H1 (cell line): ENCODE measurements around the gene STARD8. TPM values are rescaled to one million over a fixed set of nuclear protein-coding genes. Genes with fewer than 3 reads are reported as not detected.

Experiments used
- CTCF ChIA-PET: fragments of 300-600 bp; sonication (Branson Sonifier 250); formaldehyde crosslinking; loops from one replicate; lab custom pipeline; 2021; ENCODE audit not compliant: partially characterized antibody; lab: Charles Lee
- POLR2A ChIA-PET: fragments of 300-600 bp; sonication (Branson Sonifier 250); formaldehyde crosslinking; loops from one replicate; lab custom pipeline; 2021; ENCODE audit warnings: inconsistent platforms; ENCODE audit not compliant: partially characterized antibody; lab: Charles Lee
- DNase-seq, 2 experiments: peaks; one replicate each; pipeline versions ENCODE4 v3.0.0 to v3.0.0-alpha.2; 2010 to 2022; ENCODE audit warnings: low spot score in 2 of 2, low read depth in 1 of 2, mixed read lengths in 1 of 2
- FAIRE-seq: peaks from 2 replicates; lab custom pipeline; 2011; peaks lifted over from hg19 to GRCh38; lab: Jason Lieb, UNC
- H2AFZ ChIP-seq: 2 replicates; pipeline ENCODE4 v1.8.1; 2012; ENCODE audit warnings: low read length, inconsistent platforms
- H2AK5ac ChIP-seq: 2 replicates; pipeline ENCODE4 v1.6.1; 2013; ENCODE audit warnings: low read depth, low read length
- H2BK120ac ChIP-seq: replicated peaks from 2 replicates; pipeline ENCODE3; 2013; ENCODE audit warnings: low read depth, low read length, inconsistent platforms
- H2BK12ac ChIP-seq: 2 replicates; pipeline ENCODE4 v1.6.1; 2013; ENCODE audit warnings: low read depth, low read length
- H2BK15ac ChIP-seq: 2 replicates; pipeline ENCODE4 v1.6.1; 2013; ENCODE audit warnings: low read length
- H2BK20ac ChIP-seq: 2 replicates; pipeline ENCODE4 v1.6.1; 2013; ENCODE audit warnings: low read length
- H2BK5ac ChIP-seq: 2 replicates; pipeline ENCODE4 v1.6.1; 2013; ENCODE audit warnings: low read depth, low read length
- H3K14ac ChIP-seq: 2 replicates; pipeline ENCODE4 v1.6.1; 2013; ENCODE audit warnings: inconsistent platforms; ENCODE audit not compliant: insufficient read length
- H3K18ac ChIP-seq: 2 replicates; pipeline ENCODE4 v1.6.1; 2013; ENCODE audit warnings: low read length; ENCODE audit errors: extremely low read depth
- H3K23ac ChIP-seq: 2 replicates; pipeline ENCODE4 v1.6.1; 2013; ENCODE audit warnings: inconsistent platforms; ENCODE audit not compliant: insufficient read length
- H3K23me2 ChIP-seq: 2 replicates; pipeline ENCODE4 v1.6.1; 2013; ENCODE audit warnings: low read depth, low read length
- H3K27ac ChIP-seq: 2 replicates; pipeline ENCODE4 v1.6.1; 2011; ENCODE audit warnings: low read depth, low read length, inconsistent platforms
- H3K27me3 ChIP-seq, 4 experiments: replicated peaks in 1 of 4; 1 replicate in 1 of 4; 2 replicates in 3 of 4; pipeline versions ENCODE4 v1.6.1 to v1.8.1; 2011 to 2013; ENCODE audit warnings: low read length in 3 of 4, mild to moderate bottlenecking in 3 of 4, inconsistent platforms in 2 of 4, mixed read lengths in 2 of 4, moderate library complexity in 1 of 4; ENCODE audit not compliant: control insufficient read depth in 3 of 4, insufficient read depth in 3 of 4; ENCODE audit errors: extremely low read depth in 1 of 4
- H3K36me3 ChIP-seq, 4 experiments: 2 replicates each; pipeline versions ENCODE4 v1.6.1 to v1.8.1; 2011 to 2013; ENCODE audit warnings: mild to moderate bottlenecking in 4 of 4, low read length in 3 of 4, moderate library complexity in 2 of 4, control low read depth in 1 of 4, inconsistent platforms in 1 of 4; ENCODE audit not compliant: insufficient read depth in 4 of 4, control insufficient read depth in 2 of 4
- H3K4ac ChIP-seq: replicated peaks from 2 replicates; pipeline ENCODE3; 2013; ENCODE audit warnings: low read length, low read depth, mixed read lengths, inconsistent platforms; ENCODE audit not compliant: insufficient read length
- H3K4me1 ChIP-seq, 4 experiments: replicated peaks in 1 of 4; 1 replicate in 1 of 4; 2 replicates in 3 of 4; pipeline versions ENCODE4 v1.6.1 to v1.8.1; 2011 to 2013; ENCODE audit warnings: low read length in 3 of 4, inconsistent platforms in 2 of 4, mixed read lengths in 1 of 4; ENCODE audit not compliant: insufficient read depth in 4 of 4, control insufficient read depth in 3 of 4
- H3K4me2 ChIP-seq, 2 experiments: 2 replicates each; pipeline versions ENCODE4 v1.6.1 to v1.8.1; 2011 to 2013; ENCODE audit warnings: low read depth in 2 of 2, low read length in 2 of 2, control low read depth in 1 of 2, inconsistent platforms in 1 of 2, mild to moderate bottlenecking in 1 of 2; ENCODE audit not compliant: insufficient read depth in 1 of 2
- H3K4me3 ChIP-seq, 4 experiments: fragments of 200-600, 300-600 bp in 1 of 4; sonication (generic), shearing (Covaris generic), sonication (Bioruptor Twin) in 1 of 4; 2 replicates each; pipeline versions ENCODE4 v1.5.1 to v1.8.1; 2011 to 2016; ENCODE audit warnings: low read length in 4 of 4, low read depth in 3 of 4, control low read depth in 2 of 4, inconsistent platforms in 2 of 4, mild to moderate bottlenecking in 2 of 4, mixed read lengths in 1 of 4, moderate library complexity in 1 of 4; ENCODE audit not compliant: insufficient read depth in 2 of 4; ENCODE audit errors: extremely low read depth in 1 of 4
- H3K56ac ChIP-seq: replicated peaks from 2 replicates; pipeline ENCODE3; 2013; ENCODE audit warnings: low read depth, mild to moderate bottlenecking, mixed read lengths, low read length, inconsistent platforms; ENCODE audit not compliant: insufficient read length
- H3K79me1 ChIP-seq: 2 replicates; pipeline ENCODE4 v1.6.1; 2013; ENCODE audit warnings: low read depth, low read length, control low read depth
- H3K79me2 ChIP-seq, 2 experiments: 2 replicates each; pipeline versions ENCODE4 v1.6.1 to v1.8.1; 2012 to 2013; ENCODE audit warnings: low read length in 2 of 2, mild to moderate bottlenecking in 2 of 2, inconsistent platforms in 1 of 2; ENCODE audit not compliant: insufficient read depth in 2 of 2, control insufficient read depth in 1 of 2
- H3K9ac ChIP-seq, 4 experiments: replicated peaks in 1 of 4; 1 replicate in 1 of 4; 2 replicates in 3 of 4; pipeline versions ENCODE4 v1.6.1 to v1.8.1; 2011 to 2013; ENCODE audit warnings: low read depth in 3 of 4, low read length in 3 of 4, control low read depth in 2 of 4, mild to moderate bottlenecking in 2 of 4, moderate library complexity in 2 of 4, inconsistent platforms in 1 of 4; ENCODE audit errors: extremely low read depth in 1 of 4
- H3K9me3 ChIP-seq, 2 experiments: 2 replicates each; pipeline versions ENCODE4 v1.6.1 to v1.8.1; 2012 to 2013; ENCODE audit warnings: mild to moderate bottlenecking in 2 of 2, moderate library complexity in 2 of 2, control low read depth in 1 of 2, inconsistent platforms in 1 of 2, low read depth in 1 of 2, low read length in 1 of 2, mixed read lengths in 1 of 2; ENCODE audit not compliant: insufficient read depth in 2 of 2
- H4K20me1 ChIP-seq, 2 experiments: replicated peaks in 1 of 2; 2 replicates each; pipeline versions ENCODE3 to v1.8.1; 2011 to 2013; ENCODE audit warnings: inconsistent platforms in 2 of 2, low read length in 2 of 2, mild to moderate bottlenecking in 1 of 2; ENCODE audit not compliant: insufficient read depth in 2 of 2, control insufficient read depth in 1 of 2
- H4K5ac ChIP-seq: 2 replicates; pipeline ENCODE4 v1.6.1; 2013; ENCODE audit warnings: low read length, low read depth, mixed read lengths, inconsistent platforms; ENCODE audit not compliant: insufficient read length
- H4K8ac ChIP-seq: 2 replicates; pipeline ENCODE4 v1.8.0; 2013; ENCODE audit warnings: mild to moderate bottlenecking, moderate library complexity, low read length, inconsistent platforms; ENCODE audit not compliant: insufficient read depth; ENCODE audit errors: extremely low read depth
- H4K91ac ChIP-seq: replicated peaks from 2 replicates; pipeline ENCODE3; 2013; ENCODE audit warnings: low read length, mixed read lengths, inconsistent platforms; ENCODE audit not compliant: insufficient read length
- PHF8 ChIP-seq: fragments of 200-600 bp; sonication (generic); conservative IDR thresholded peaks from 2 replicates; pipeline ENCODE4 v1.7.1; 2012; ENCODE audit warnings: low read depth, mild to moderate bottlenecking, inconsistent platforms, low read length, moderate library complexity
- WGBS, 2 experiments: shearing (Covaris generic) in 1 of 2; methylation state at CpG; one replicate each; pipeline versions ENCODE4 v1.1.6 to v1.1.7; 2013 to 2015; ENCODE audit warnings: low lambda C conversion rate in 2 of 2, mixed read lengths in 2 of 2, inconsistent platforms in 1 of 2, low coverage in 1 of 2, missing lambda C conversion rate in 1 of 2; ENCODE audit not compliant: insufficient replicate concordance in 2 of 2, insufficient coverage in 1 of 2, insufficient read length in 1 of 2; ENCODE audit errors: extremely low coverage in 1 of 2, missing lambda C conversion rate in 1 of 2; 5-methylcytosine and 5-hydroxymethylcytosine counted together
- polyA plus RNA-seq, 7 experiments: library from polyadenylated mRNA; depleted of rRNA in 3 of 7; stranded (reverse) in 5 of 7; unstranded in 2 of 7; fragments of >200 nt in 5 of 7; fragments of 200-250 nt in 2 of 7; gene quantifications; 1 replicate in 5 of 7; 2 replicates in 1 of 7; 4 replicates in 1 of 7; pipeline versions ENCODE4 v1.2.1 to v1.2.3, GENCODE V29; 2011 to 2013; ENCODE audit warnings: missing spikeins in 2 of 7, mixed read lengths in 2 of 7
- total RNA-seq: library from RNA; stranded (reverse); fragmentation: NEBNext Ultra II Directional; extraction: Animal tissue kit (Norgen Biotek cat#: 25700); gene quantifications from 2 replicates; pipeline ENCODE4 v1.2.1, GENCODE V29; 2021

STARD8 gene
- total and polyA plus RNA-seq, 2 of the 8 experiments (the other 6 are each of a cell fraction or from before 2014, with no cell fraction given): 1.8 to 3.8 TPM

DNA sequence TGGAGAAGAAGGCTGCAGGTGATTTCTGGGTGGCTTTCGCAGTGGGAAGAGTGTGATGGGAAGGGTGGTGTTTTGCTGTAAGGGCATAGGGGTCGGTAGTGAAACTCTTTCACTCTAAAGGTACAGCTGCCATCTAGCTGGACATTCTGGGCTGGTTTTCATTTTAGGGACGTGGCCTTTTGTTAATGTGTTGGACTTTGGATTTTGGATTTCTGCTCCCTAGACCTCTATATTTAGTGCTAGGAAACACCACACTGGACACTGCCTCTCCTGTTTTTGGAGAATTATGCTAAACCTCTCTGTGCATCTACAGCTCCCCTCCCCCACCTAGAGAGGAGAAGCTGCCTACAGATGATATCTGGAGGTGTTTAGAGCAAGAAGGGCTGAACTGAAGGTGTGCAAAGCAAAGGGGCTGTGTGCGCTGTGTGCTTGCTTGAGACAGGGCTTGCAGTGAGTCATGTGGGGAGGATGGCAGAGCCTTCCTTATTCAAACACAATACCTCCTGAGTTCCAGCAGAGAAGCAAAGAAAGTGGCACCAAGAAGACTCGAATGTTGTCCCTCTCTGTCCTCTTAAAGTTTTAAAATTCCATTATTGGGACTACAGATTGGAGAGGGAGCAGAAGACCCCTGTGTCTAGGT, 47.9 kb downstream of the STARD8 start:
- Histone ChIP-seq H2BK20ac (no peak overlapping the region), H4K8ac (no peak overlapping the region), H2BK12ac (no peak overlapping the region), H2BK120ac (no peak overlapping the region), H3K36me3 (no peaks in the 10 kb centered on the region), H3K4me2 (no peak overlapping the region; a peak in 1 of 4 replicates), H3K4me3 (no peak overlapping the region), H3K4ac (no peak overlapping the region), H4K20me1 (no peaks in the 10 kb centered on the region), H3K27me3 (peaks cover 0 to 6% (median 3%) of the 10 kb centered on the region in 4 experiments; a peak in 3 of 7 replicates), H2BK5ac (no peak overlapping the region), H3K4me1 (peaks cover 1 to 4% (median 3%) of the 10 kb centered on the region in 4 experiments), H3K56ac (no peak overlapping the region), H3K14ac (no peak overlapping the region), H3K23ac (no peak overlapping the region), H3K27ac (no peak overlapping the region), H2AFZ (no peak overlapping the region), H3K9ac (no peak overlapping the region), H3K23me2 (no peaks in the 10 kb centered on the region; the same call in 1 of the 2 replicates), H3K79me2 (no peaks in the 10 kb centered on the region), H4K91ac (no peak overlapping the region), H3K79me1 (no peaks in the 10 kb centered on the region), H2AK5ac (no peak overlapping the region), H3K18ac (no peak overlapping the region), H2BK15ac (no peak overlapping the region), H3K9me3 (no peaks in the 10 kb centered on the region), H4K5ac (no peak overlapping the region)
- 74% methylated on average over 4 of the region's 5 CpGs; no CpG with 5 or more reads in 1 of the 2 experiments for WGBS, 2 experiments
- DNase-seq (no peak), FAIRE-seq (no peak)
- ChIA-PET CTCF (interaction anchor here (1.5 kb wide), 1 partner anchor 14 kb away, joined by 3 read pairs; no protein-coding TSS in a partner anchor), POLR2A (interaction anchor here (1.2 to 2.8 kb wide), 3 partner anchors 8 to 183 kb away, joined by 3 to 10 read pairs (median 3); no protein-coding TSS in a partner anchor)
- no peak for TF ChIP-seq PHF8
